GM21381 (cell line): ENCODE results near the gene YPEL3.
A peak's percentile ranks its signal among the peaks of the same experiment; 100 is the strongest.
"Not testable (repeated sequence)": the region's sequence is repeated elsewhere in the genome, so short reads cannot be mapped to it uniquely, and the experiment has no call there.

Experiments used
- ATAC-seq: cut with Tn5 transposase; IDR thresholded peaks from one replicate; pipeline ENCODE4 v1.9.1; 2021; ENCODE audit warnings: mild to moderate bottlenecking, moderate library complexity; ENCODE audit not compliant: unreplicated experiment

Gene YPEL3, protein sequence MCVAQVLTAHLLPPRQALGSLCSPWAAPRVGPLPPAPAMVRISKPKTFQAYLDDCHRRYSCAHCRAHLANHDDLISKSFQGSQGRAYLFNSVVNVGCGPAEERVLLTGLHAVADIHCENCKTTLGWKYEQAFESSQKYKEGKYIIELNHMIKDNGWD

GRCh38 chr16:30096105-30096861, at the start of gene YPEL3:
TSS of gene YPEL3 (minus strand) at chr16:30096213. CDS start at chr16:30095482, 731 bp downstream.
- peak; percentile 43 for ATAC-seq

DNA sequence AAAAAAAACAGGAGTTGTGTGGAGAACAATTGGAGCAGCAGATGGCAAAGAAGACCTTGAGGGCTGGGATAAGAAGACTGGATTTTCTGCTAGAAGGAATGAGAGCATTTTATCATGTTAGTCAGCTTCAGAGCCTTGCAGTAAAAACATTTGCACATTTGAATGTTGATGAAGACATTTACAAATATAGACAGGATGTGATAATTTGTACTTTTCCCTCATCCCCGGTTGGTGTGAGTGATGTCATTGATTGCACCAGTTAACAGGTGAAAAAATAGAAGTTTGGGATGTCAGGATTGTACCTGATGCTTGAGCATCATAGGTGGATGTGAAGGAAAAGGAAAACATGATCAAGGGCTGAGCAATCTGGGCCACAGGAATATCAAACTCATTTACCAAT, 49.6 kb upstream of the YPEL3 start:
- ATAC-seq, result no peak

DNA sequence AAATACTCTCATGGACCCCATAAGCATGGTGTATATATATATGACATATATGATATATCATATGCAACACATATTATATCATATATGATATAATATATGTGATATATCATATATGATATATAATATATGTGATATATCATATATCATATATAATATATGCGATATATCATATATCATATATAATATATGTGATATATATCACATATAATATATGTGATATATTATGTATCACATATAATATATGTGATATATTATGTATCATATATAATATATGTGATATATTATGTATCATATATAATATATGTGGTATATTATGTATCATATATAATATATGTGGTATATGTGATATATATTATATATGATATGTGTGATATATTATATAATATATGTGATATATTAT, 48.9 kb upstream of the YPEL3 start:
- no peak for ATAC-seq

DNA sequence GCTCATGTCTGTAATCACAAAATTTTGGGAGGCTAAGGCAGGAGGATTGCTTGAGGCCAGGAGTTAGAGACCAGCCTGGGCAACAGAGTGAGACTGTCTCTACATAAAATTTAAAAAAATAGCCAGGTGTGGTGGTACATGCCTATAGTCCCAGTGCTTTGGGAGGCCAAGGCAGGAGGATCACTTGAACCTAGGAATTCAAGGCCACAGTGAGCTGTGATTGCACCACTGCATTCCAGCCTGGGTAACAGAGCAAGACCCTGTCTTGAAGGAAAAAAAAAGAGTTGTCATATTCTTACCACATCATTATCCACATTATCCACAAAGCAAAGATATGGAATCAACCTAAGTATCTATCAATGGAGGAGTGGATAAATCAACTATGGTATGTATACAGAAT, 48.0 kb upstream of the YPEL3 start:
- no peak for ATAC-seq

GRCh38 chr16:30143347-30143702, 47.3 kb upstream of the YPEL3 start:
- ATAC-seq, result no peak

DNA sequence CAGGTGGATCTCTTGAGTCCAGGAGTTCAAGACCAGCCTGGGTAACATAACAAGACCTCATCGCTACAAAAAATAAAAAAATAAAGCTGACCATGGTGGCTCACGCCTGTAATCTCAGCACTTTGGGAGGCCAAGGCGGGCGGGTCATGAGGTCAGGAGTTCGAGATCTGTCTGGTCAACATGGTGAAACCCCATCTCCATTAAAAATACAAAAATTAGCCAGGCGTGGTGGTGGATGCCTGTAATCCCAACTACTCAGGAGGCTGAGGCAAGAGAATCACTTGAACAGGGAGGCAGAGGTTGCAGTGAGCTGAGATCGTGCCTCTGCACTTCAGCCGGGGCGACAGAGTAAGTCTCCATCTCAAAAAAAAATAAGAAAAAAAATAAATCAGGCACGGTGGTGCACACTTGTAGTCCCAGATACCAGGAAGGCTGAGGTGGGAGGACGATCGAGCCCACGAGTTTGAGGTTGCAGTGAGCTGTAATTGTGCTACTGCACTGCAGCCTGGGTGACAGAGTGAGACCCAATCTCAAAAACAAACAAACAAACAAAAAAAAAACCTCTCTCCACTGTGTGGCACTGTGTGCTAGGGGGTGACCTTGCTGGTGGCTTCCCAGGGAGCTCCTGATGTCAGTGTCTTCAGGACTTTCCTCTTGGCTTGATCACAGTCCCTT, 46.8 kb upstream of the YPEL3 start:
- no peak for ATAC-seq

DNA sequence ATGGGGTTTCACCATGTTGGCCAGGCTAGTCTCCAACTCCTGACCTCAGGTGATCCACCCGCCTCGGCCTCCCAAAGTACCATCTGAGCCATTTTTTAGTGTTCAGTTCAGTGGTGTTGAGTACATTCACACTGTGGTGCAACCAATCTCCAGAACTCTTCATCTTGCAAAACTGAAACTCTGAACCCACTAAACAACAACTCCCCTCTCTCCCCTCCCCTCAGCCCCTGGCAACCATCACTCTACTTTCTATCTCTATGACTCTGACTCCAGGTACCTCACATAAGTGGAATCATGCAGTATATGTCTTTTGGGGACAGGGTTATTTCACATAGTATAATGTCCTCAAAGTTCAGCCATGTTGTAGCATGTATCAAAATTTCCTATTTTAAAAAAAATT, 45.7 kb upstream of the YPEL3 start:
- ATAC-seq, result no peak

GRCh38 chr16:30139583-30140481, 43.8 kb upstream of the YPEL3 start:
- no peak for ATAC-seq

DNA sequence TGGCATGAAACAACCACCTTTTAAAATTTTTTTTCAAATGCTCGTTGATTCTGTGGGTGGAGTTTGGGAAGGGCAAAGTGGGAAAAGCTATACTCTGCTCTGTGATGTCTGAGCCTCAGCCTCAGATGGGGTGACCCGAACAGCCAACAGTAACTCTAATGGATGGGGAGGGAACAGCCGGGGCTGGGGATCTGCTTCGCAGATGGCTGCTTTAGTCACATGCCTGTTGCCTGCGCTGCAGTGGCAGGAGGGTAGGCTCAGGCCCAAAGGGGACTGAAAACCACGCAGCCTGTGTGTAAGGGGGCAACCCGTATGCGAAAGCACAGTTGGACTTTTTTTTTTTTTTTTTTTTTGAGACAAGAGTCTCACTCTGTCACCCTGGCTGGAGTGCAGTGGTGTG, 41.9 kb upstream of the YPEL3 start:
- ATAC-seq, result no peak

DNA sequence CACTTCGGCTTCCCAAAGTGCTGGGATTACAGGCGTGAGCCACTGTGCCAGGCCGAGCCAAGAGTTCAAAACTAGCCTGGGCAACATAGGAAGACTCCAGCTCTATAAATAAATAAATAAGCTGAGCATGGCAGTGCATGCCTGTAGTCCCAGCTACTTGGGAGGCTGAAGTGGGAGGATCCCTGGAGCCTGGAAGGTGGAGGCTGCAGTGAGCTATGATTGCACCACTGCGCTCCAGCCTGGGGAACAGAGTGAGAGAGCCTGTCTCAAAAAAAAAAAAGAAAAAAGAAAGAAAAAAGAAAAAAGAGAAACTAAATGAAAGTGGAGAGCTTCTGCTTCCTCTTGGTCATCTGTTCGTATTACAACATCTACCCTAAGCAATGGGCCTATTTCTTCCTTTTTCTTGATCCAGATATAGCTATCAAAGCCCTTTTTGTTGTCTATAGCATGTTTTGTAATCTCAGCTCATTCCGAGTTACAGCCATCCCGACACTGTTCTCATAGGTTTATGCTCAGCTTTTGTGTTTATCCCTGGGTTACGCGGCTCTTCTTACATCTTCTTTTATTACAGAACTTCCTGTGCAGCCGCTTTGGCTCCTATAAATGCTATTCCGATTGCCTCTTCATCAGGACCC, 41.1 kb upstream of the YPEL3 start:
- no peak for ATAC-seq

- ATAC-seq, result no peak
These were observed 36.6 kb upstream of the YPEL3 start for GRCh38 chr16:30132591-30132990.

DNA sequence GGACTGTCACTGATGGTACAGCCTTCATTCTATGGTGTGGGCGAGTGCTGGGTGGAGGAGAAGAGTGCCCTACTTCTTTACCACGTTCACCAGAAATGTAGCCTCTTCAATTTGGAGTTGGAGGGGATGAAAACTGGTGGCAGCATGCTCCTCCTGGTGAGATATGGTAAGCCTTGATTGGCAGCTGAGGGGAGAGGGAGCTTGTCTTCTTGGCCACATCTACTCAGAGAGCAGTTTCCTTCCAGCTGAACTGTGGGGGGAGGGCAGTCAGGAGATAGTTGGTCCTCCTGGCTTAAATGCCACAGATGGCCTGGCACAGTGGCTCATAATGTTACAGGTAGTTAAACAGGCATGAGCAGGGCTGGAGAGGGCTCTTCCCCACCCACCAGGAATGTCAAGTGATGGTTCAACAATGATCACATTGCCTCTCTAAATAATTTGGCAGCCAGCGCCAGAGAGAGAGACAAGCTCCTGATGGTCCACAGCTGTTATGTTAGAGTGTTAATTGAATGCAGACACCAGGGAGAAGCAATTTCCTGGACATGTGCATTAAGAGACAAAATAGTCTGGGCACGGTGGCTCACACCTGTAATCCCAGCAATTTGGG, 36.0 kb upstream of the YPEL3 start:
- ATAC-seq, result no peak

DNA sequence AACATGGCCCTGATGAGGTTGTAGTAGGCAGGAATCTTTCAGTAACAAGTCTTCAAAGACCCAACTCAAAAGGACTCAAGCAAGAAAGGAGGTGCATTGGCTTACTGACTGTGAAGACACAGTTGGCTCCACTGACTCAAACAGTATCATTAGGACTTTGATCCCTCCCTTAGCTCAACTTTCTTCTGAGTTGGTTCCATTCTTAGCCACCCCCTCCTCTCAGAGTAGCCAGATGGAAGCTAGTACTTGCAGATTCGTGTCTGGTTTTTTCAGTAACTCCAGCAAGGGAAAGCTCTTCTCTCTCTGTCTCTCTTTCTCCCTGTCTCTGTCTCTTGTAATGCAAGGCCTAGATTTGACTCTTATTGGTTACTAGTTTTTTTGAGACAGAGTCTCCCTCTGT, 32.0 kb upstream of the YPEL3 start:
- no peak for ATAC-seq

DNA sequence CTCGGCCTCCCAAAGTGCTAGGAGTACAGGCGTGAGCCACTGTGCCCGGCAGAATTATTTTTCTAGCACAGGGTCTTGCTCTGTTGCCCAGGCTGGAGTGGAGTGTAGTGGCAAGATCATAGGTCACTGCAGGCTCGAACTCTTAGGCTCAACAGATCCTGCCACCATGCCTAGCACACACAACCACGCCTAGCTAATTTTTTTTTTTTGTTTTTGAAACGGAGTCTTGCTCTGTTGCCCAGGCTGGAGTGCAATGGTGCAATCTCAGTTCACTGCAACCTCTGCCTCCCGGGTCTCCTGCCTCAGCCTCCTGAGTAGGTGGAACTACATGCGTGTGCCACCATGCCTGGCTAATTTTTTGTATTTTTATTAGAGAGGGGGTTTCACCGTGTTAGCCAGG, 29.7 kb upstream of the YPEL3 start:
- not testable (repeated sequence) for ATAC-seq

GRCh38 chr16:30124985-30125379, 29.0 kb upstream of the YPEL3 start:
- ATAC-seq, result no peak

GRCh38 chr16:30122604-30123160, 26.7 kb upstream of the YPEL3 start:
- ATAC-seq, result no peak

DNA sequence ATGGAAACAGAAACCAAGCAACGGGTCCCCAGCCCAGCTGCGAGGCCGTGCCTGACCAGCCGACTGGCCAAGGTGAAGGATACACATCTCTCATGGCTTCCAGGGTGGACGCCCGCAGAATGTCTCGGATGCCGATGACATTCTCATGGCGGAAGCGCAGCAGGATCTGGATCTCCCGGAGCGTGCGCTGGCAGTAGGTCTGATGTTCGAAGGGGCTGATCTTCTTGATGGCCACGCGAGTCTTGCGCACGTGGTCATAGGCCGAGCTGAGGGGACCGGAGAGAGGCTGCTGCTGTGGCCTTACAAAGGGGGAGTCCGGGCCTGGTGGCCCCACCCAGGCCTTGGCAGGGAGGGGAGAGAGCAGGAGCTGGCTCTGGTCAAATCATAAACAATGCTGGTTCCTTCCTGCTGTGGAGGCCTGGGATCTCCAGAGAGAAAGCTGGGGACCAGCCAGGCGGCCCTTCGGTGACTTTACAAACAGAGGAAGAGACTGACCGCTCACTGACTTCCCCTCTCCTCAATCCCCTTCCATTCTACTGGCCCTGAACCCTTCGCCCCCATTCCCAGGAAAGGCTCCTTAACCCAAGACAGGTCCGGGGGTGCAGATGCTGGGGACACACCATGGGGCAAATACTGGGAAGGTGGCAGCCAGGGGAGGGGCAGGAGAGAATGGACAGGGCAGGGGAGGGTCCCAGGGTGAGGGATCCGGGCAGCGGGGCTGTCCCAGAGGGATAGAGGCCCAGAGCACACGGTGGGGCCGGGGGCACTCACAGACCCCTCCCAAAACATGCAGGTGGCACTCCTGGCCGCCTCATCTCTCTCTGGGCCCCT, 25.9 kb upstream of the YPEL3 start:
- no peak for ATAC-seq

GRCh38 chr16:30120340-30121105, 24.5 kb upstream of the YPEL3 start:
- no peak for ATAC-seq

- ATAC-seq, result no peak
These were observed 23.4 kb upstream of the YPEL3 start for GRCh38 chr16:30119428-30119827.
